ENCODE data around the gene JUP. TPM values are rescaled to one million over a fixed set of nuclear protein-coding genes. Genes with fewer than 3 reads are reported as not detected.

Gene JUP
- total RNA-seq, 3 donors from 2014 or later, result 165 to 383 (median 320) TPM

GRCh38 chr17:41722231-41722630 is 64.3 kb downstream of the JUP start:
- TF ChIP-seq CTCF (IDR thresholded peaks at IDR 0.05), result no peak
- DNase-seq (no peak), ATAC-seq (no peak)
- intact Hi-C loops (cut with DNase I, micrococcal nuclease), result no loop called here
- H3K4me3 ChIP-seq, result no peak overlapping the region
- no peaks in the 10 kb centered on the region for H3K9me3 ChIP-seq
- H3K36me3 ChIP-seq (ENCODE audit: low read depth), result no peaks in the 10 kb centered on the region
- no peaks in the 10 kb centered on the region for H3K4me1 ChIP-seq (ENCODE audit: low read depth)

- DNase-seq, result no peak
- no peaks in the 10 kb centered on the region for H3K9me3 ChIP-seq
- H3K36me3 ChIP-seq (ENCODE audit: low read depth), result no peaks in the 10 kb centered on the region
- H3K4me3 ChIP-seq, result no peak overlapping the region
- intact Hi-C loops (cut with DNase I, micrococcal nuclease), result no loop called here
- ATAC-seq, result no peak
- no peak for TF ChIP-seq CTCF (IDR thresholded peaks at IDR 0.05)
- H3K4me1 ChIP-seq (ENCODE audit: low read depth), result no peaks in the 10 kb centered on the region
These were observed 68.2 kb downstream of the JUP start for GRCh38 chr17:41718287-41718645.

GRCh38 chr17:41717408-41718286 is 68.9 kb downstream of the JUP start:
- ATAC-seq (no peak), DNase-seq (no peak)
- Histone ChIP-seq H3K4me3 (no peak overlapping the region), H3K9me3 (no peaks in the 10 kb centered on the region), H3K36me3 (ENCODE audit: low read depth) (no peaks in the 10 kb centered on the region), H3K4me1 (ENCODE audit: low read depth) (no peaks in the 10 kb centered on the region)
- TF ChIP-seq CTCF (IDR thresholded peaks at IDR 0.05), result no peak
- intact Hi-C loops (cut with DNase I, micrococcal nuclease), result no loop called here

- no peak for TF ChIP-seq CTCF (IDR thresholded peaks at IDR 0.05)
- ATAC-seq (no peak), DNase-seq (no peak)
- H3K4me1 ChIP-seq (ENCODE audit: low read depth), result no peaks in the 10 kb centered on the region
- H3K4me3 ChIP-seq, result no peak within 1 kb of the TSS
- intact Hi-C loops (cut with DNase I, micrococcal nuclease), result no loop called here
- H3K9me3 ChIP-seq, result no peaks in the 10 kb centered on the region
- no peaks in the 10 kb centered on the region for H3K36me3 ChIP-seq (ENCODE audit: low read depth)
These were observed 74.7 kb downstream of the JUP start, which contains the start of gene GAST for GRCh38 chr17:41711669-41712400. Gene GAST (plus strand): TSS chr17:41712331. CDS start chr17:41715437, 3,106 bp downstream.

GRCh38 chr17:41710472-41711090 is 75.9 kb downstream of the JUP start:
- Histone ChIP-seq H3K9me3 (no peaks in the 10 kb centered on the region), H3K4me1 (ENCODE audit: low read depth) (no peaks in the 10 kb centered on the region), H3K36me3 (ENCODE audit: low read depth) (no peaks in the 10 kb centered on the region), H3K4me3 (no peak overlapping the region)
- intact Hi-C loops (cut with DNase I, micrococcal nuclease), result no loop called here
- ATAC-seq (no peak), DNase-seq (no peak)
- TF ChIP-seq CTCF (IDR thresholded peaks at IDR 0.05), result no peak
